Endothelial cell of umbilical vein (primary cell): Measurements from ENCODE around the gene MTMR3. TPM values are rescaled to one million over a fixed set of nuclear protein-coding genes. Genes with fewer than 3 reads are reported as not detected.

Experiments
- BruUV-seq: library from RNA; stranded (reverse); fragments of 400-500 nt; replicated peaks from 2 replicates; lab custom pipeline; 2021; lab: Mats Ljungman, UMichigan
- CTCF ChIA-PET: fragments of 300-600, 350-600 bp; sonication (Branson Sonifier 250); formaldehyde crosslinking; loops from one replicate; lab custom pipeline; 2021; ENCODE audit warnings: antibody characterized with exemption, inconsistent platforms; lab: Charles Lee
- POLR2A ChIA-PET: fragments of 300-600, 350-600 bp; sonication (Branson Sonifier 250); formaldehyde crosslinking; loops from one replicate; lab custom pipeline; 2021; ENCODE audit warnings: antibody characterized with exemption, inconsistent platforms; lab: Charles Lee
- DNase-seq: peaks from one replicate; pipeline ENCODE4 v3.0.0-alpha.2; 2011; ENCODE audit warnings: low read depth, low spot score
- FAIRE-seq: peaks from 2 replicates; lab custom pipeline; 2011; peaks lifted over from hg19 to GRCh38; lab: Jason Lieb, UNC
- H2AFZ ChIP-seq: 2 replicates; pipeline ENCODE4 v1.6.0; 2012; ENCODE audit warnings: low read depth, low read length, control low read depth, inconsistent platforms
- H3K27ac ChIP-seq: 2 replicates; pipeline ENCODE4 v1.5.1; 2011; ENCODE audit warnings: low read depth, mild to moderate bottlenecking, control low read depth, low read length, moderate library complexity; ENCODE audit not compliant: insufficient read depth
- H3K27me3 ChIP-seq, 2 experiments: 2 replicates each; pipeline versions ENCODE4 v1.6.0 to v1.6.1; 2011; ENCODE audit warnings: low read length in 2 of 2, mixed read lengths in 1 of 2; ENCODE audit not compliant: control insufficient read depth in 2 of 2, insufficient read depth in 2 of 2
- H3K36me3 ChIP-seq, 2 experiments: 2 replicates in 1 of 2; 3 replicates in 1 of 2; pipeline ENCODE4 v1.5.1; 2011; ENCODE audit warnings: low read length in 2 of 2, mild to moderate bottlenecking in 1 of 2, moderate library complexity in 1 of 2; ENCODE audit not compliant: control insufficient read depth in 2 of 2, insufficient read depth in 2 of 2; ENCODE audit errors: extremely low read depth in 1 of 2
- H3K4me1 ChIP-seq: 3 replicates; pipeline ENCODE4 v1.5.1; 2011; ENCODE audit warnings: mild to moderate bottlenecking, low read length; ENCODE audit not compliant: control insufficient read depth, insufficient read depth; ENCODE audit errors: extremely low read depth
- H3K4me2 ChIP-seq: 2 replicates; pipeline ENCODE4 v1.6.1; 2011; ENCODE audit warnings: low read length, control low read depth, mixed read lengths; ENCODE audit not compliant: insufficient read depth
- H3K4me3 ChIP-seq, 3 experiments: fragments of 200-600 bp in 1 of 3; sonication (generic), shearing (Covaris generic) in 1 of 3; replicated peaks in 1 of 3; 2 replicates each; pipeline ENCODE4 v1.5.1; 2011 to 2016; ENCODE audit warnings: control low read depth in 3 of 3, low read length in 3 of 3, mild to moderate bottlenecking in 2 of 3, inconsistent platforms in 1 of 3, low read depth in 1 of 3, moderate library complexity in 1 of 3; ENCODE audit not compliant: insufficient read depth in 1 of 3
- H3K79me2 ChIP-seq: 2 replicates; pipeline ENCODE4 v1.6.0; 2012; ENCODE audit warnings: low read length, inconsistent platforms; ENCODE audit not compliant: control insufficient read depth, insufficient read depth
- H3K9ac ChIP-seq: replicated peaks from 2 replicates; pipeline ENCODE3; 2011; ENCODE audit warnings: low read length, control low read depth; ENCODE audit not compliant: insufficient read depth; ENCODE audit errors: extremely low read depth
- H3K9me1 ChIP-seq: replicated peaks from 3 replicates; pipeline ENCODE4 v1.6.0; 2011; ENCODE audit warnings: mild to moderate bottlenecking, low read length; ENCODE audit not compliant: control insufficient read depth, insufficient read depth; ENCODE audit errors: extremely low read depth
- H3K9me3 ChIP-seq: replicated peaks from 2 replicates; pipeline ENCODE4 v1.5.1; 2012; ENCODE audit warnings: low read length, inconsistent platforms; ENCODE audit not compliant: control insufficient read depth, insufficient read depth
- H4K20me1 ChIP-seq: replicated peaks from 2 replicates; pipeline ENCODE3; 2011; ENCODE audit warnings: mild to moderate bottlenecking, low read length; ENCODE audit not compliant: control insufficient read depth, insufficient read depth; ENCODE audit errors: extremely low read depth
- CTCF ChIP-seq, 2 donors: IDR thresholded peaks; 1 replicate in 1 of 2; 2 replicates in 1 of 2; pipeline ENCODE4 v1.5.1; 2011; ENCODE audit warnings: low read length in 2 of 2, mild to moderate bottlenecking in 2 of 2, moderate library complexity in 2 of 2, control low read depth in 1 of 2, inconsistent platforms in 1 of 2, low read depth in 1 of 2; ENCODE audit not compliant: insufficient read depth in 1 of 2; ENCODE audit errors: extremely low read depth in 1 of 2
- EZH2 ChIP-seq: IDR thresholded peaks from 2 replicates; pipeline ENCODE4 v1.6.1; 2012; ENCODE audit warnings: borderline replicate concordance, low read depth, mild to moderate bottlenecking, moderate library complexity, low read length, inconsistent platforms; ENCODE audit not compliant: severe bottlenecking
- FOS ChIP-seq: IDR thresholded peaks from 2 replicates; pipeline ENCODE4 v1.6.1; 2011; ENCODE audit warnings: mild to moderate bottlenecking, low read length, moderate library complexity, borderline replicate concordance; ENCODE audit not compliant: insufficient read depth
- GATA2 ChIP-seq: IDR thresholded peaks from 2 replicates; pipeline ENCODE4 v1.7.0; 2011; ENCODE audit warnings: low read depth, mild to moderate bottlenecking, moderate library complexity, mixed read lengths, low read length; ENCODE audit not compliant: insufficient read length, insufficient read depth
- JUN ChIP-seq: IDR thresholded peaks from 2 replicates; pipeline ENCODE4 v1.6.1; 2011; ENCODE audit warnings: borderline replicate concordance, low read depth; ENCODE audit not compliant: insufficient read length, insufficient read depth
- MAX ChIP-seq: IDR thresholded peaks from 2 replicates; pipeline ENCODE4 v1.6.1; 2011; ENCODE audit not compliant: insufficient read depth, insufficient read length
- MYC ChIP-seq: IDR thresholded peaks from one replicate; pipeline ENCODE4 v1.6.1; 2011; ENCODE audit warnings: mild to moderate bottlenecking, low read depth, low read length
- POLR2A ChIP-seq: IDR thresholded peaks from 2 replicates; pipeline ENCODE4 v1.6.1; 2012; ENCODE audit warnings: low read depth, mild to moderate bottlenecking, control low read depth, low read length
- POLR2AphosphoS5 ChIP-seq: IDR thresholded peaks from 2 replicates; pipeline ENCODE4 v1.6.1; 2012; ENCODE audit warnings: low read depth, mild to moderate bottlenecking, control low read depth, low read length, moderate library complexity; ENCODE audit not compliant: insufficient read depth
- dilution Hi-C: fragments of 300-500 bp; cut with MboI; formaldehyde crosslinking; loops from one replicate; pipeline ENCODE4 v1.15.0; 2019; ENCODE audit warnings: low sequenced_read_pairs; ENCODE audit not compliant: extremely low pct_ligation_motif_present
- intact Hi-C: fragments of 100-400 bp; cut with micrococcal nuclease; formaldehyde crosslinking; loops from one replicate; pipeline ENCODE4 v1.10.0; 2022
- polyA plus RNA-seq, 4 experiments: library from polyadenylated mRNA; depleted of rRNA in 3 of 4; stranded (reverse) in 3 of 4; unstranded in 1 of 4; fragments of >200 nt; gene quantifications; 2 replicates each; pipeline versions ENCODE4 v1.2.1 to v1.2.3, GENCODE V29; 2011 to 2012; ENCODE audit warnings: missing spikeins in 1 of 4
- total RNA-seq: library from RNA; stranded (reverse); gene quantifications from 2 replicates; pipeline ENCODE4 v1.2.3, GENCODE V29; 2021

Gene MTMR3
- total and polyA plus RNA-seq, 2 donors (not counting 3 experiments of a cell fraction or from before 2014, with no cell fraction given): 30.1 to 36.5 TPM

- no TSS peak for BruUV-seq
- Histone ChIP-seq H3K79me2 (no peaks in the 10 kb centered on the region), H3K4me2 (no peak overlapping the region), H3K27me3 (peaks cover 28 to 38% of the 10 kb centered on the region in 2 experiments), H3K36me3 (no peaks in the 10 kb centered on the region), H2AFZ (no peak overlapping the region), H3K9me1 (no peaks in the 10 kb centered on the region), H4K20me1 (no peaks in the 10 kb centered on the region), H3K9me3 (no peaks in the 10 kb centered on the region), H3K4me3 (no peak overlapping the region), H3K27ac (no peak overlapping the region), H3K9ac (no peak overlapping the region), H3K4me1 (no peaks in the 10 kb centered on the region)
- intact Hi-C loops: no loop called here
- TF ChIP-seq POLR2AphosphoS5 (no peak), JUN (no peak), MYC (no peak), GATA2 (no peak), MAX (no peak), FOS (no peak), CTCF (IDR thresholded peaks at IDR 0.05; ENCODE audit: extremely low read depth in 1 of 2, insufficient read depth in 1 of 2, low read depth in 1 of 2, low read length in 2 of 2) (no peak), POLR2A (no peak), EZH2 (no peak)
- dilution Hi-C loops: no loop called here
- CTCF ChIA-PET: no interaction called here
- FAIRE-seq: no peak
- DNase-seq: no peak
- POLR2A ChIA-PET: no interaction called here
Measured at GRCh38 chr22:30073743-30074142, 190.8 kb downstream of the MTMR3 start.
